Measurements from ENCODE around the gene TRAK1. TPM values are rescaled to one million over a fixed set of nuclear protein-coding genes. Genes with fewer than 3 reads are reported as not detected.

Gene TRAK1
- total RNA-seq, 4 donors from 2014 or later, result 25.9 to 41.6 (median 29.6) TPM

DNA sequence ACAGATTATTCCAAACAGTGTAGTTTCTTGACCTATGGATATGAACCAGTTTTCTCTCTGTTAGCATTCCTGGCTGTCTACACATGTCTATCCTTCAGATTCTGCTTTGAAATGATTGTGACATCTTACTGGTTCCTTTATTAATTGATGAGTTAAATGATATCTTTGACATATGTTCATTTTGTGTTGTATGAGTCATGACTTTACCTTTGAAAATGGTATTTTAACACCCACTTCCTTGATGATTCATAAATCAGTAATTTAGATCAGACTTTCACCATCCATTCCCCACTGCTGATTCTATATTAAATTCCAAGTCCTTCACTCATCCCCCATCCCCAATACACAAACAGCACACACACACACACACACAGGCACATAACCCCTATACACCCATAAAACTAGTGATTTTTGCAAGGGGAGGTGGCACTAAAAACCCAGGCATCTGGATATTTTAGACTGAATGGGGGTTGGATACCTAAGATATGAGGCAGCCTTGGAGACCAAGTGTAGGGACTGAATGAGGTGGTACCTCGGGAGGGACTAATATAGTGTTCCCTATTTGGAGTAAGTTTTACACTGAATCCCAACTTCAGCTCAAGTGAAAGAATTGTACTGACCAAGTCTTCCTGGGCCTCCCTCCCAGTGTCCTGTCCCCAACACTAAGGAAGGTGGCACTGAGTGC is 165.1 kb downstream of the TRAK1 start:
- TF ChIP-seq CTCF (IDR thresholded peaks at IDR 0.05; ENCODE audit: low read depth), result no peak

GRCh38 chr3:42257007-42257406 is 165.8 kb downstream of the TRAK1 start:
- no peak for TF ChIP-seq CTCF (IDR thresholded peaks at IDR 0.05; ENCODE audit: low read depth)

DNA sequence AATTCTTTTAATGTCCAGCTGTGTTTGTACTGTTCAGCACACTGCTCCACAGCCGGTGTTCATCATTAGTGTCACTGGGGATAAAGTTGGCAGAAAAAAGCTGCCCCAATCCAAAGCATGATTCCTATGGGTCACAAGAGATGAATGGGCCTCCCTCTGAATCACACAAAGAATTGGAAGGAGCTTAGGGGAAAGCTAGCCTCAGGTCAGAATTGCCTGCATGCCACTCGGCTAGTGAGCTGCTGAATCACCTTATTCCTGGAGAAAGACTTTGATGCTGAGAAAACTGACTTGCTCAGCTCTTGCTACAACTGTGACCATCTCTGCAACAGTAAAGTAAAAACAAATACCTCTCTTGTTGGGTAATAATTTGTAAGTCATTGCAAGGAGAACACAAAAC is 171.4 kb downstream of the TRAK1 start:
- TF ChIP-seq CTCF (IDR thresholded peaks at IDR 0.05; ENCODE audit: low read depth), result no peak

DNA sequence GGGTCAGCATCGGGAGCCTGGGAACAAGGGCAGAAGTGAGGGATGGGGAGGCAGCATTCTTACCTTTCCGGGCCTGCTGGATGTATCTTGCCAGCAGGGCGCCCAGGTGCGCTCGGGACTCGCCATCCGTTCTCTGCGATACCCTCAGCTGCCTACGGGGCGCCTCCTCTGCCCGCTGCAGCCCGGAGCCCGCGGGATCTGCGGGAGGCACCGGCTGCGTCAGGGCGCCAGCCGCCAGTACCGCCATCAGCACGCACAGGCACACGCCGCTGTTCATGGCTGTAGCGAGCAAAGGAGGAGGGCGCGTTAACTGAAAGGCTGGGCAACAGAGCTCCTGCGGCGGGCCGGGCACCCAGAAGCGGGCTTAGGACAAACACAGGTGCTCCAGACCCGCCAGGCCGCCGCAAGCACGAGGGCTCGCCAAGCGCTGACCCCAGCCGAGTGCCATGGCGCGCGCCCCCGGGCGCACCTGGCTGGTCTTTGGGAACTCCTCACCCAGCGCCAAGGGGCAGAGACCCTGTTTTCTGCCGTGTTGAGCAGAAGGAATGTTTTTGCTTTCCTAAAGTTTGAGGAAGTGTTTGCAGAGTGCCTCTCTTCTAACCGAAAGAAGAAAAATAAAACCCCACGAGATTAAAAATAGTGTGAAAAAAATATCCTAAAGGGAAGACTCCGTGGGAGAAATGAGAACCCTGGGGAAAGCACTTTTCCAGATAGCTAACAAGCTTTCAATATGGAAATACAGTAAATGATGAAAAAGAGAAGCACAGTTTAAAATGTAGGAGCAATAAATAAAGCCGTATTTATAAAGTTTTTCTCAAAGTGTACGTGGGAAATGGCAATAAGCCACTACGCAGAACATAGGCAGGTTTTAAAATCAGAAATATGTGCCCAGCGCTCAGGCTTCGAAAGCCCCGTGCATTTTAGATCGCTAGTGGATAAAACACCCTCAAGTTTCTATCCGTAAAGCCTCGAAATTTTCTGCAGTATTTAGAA is 172.5 kb downstream of the TRAK1 start:
- no peak for TF ChIP-seq CTCF (IDR thresholded peaks at IDR 0.05; ENCODE audit: low read depth)

DNA sequence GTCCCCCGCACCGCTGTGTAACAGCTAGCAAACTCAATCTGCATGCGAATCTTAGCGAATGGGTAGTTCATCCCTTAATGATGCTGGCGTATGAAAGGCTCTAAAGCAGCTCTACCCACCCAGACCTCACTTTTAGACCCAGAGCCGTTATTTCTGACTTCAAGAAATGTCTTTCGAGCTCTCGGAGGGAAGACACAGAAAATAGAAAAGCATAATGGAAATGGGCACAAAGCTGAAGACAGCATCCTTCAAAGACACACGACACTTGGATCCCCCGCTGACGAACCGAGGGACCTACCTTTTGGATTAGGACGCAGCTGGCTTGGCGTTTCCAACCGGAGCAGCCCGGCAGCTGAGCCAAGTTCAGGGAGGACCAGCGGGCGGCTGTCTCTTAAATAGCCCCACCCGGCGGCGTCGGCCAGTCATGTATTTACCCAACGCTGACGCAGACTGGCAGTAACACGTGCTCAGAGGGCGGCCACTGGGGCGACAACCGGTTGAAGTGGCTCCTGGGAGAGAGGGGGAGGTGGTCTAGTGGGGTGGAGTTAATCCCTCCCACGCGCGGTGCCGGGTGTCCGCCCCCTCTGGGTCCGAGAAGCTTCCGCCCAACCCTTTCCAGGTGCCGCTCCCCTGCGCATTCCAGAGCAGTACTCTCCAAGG is 173.4 kb downstream of the TRAK1 start:
- no peak for TF ChIP-seq CTCF (IDR thresholded peaks at IDR 0.05; ENCODE audit: low read depth)

DNA sequence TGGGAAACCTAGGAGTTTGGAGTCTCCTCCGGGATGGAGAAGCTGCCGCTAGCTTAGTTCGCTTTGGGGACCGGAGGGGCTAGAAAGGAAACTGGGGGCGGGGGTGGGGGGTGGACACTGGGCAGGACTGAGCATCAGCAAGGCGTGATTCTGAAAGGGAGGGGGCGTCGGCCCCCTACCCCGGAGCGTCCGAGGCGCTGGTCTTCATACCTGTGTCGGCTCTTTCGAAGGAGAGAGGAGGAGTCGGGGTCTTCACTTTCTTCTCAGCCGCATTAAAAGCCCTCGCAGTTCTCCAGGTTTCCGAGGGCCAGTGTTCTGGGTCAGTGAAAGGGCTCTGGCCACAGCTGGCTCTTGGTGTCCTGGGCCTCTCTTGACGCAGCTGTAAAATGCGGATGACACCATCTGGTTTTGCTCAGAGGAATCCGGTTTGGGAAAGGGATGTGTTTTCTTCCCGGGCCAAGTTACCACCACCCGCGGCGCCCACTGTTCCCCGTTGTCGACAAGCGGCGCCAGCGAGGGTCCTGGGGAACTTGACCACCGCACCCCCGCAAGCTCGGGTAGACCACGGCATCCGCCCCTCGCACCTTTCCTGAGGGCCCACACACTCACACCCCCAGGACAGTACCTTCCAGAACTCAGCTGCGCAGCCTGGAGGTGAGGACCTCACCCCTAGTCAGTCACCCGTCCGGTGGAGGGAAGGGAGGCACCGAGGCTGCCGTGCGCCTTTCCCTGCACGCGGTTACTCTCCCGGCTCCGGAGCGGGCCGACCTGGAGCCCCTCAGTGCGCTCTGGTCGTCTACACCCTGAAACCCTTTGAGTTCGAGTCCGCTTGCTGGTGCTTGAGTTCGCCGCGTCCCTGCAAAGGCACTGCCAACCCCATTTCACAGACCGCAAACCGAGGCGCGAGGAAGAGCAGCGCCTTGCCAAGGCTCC is 174.2 kb downstream of the TRAK1 start:
- no peak for TF ChIP-seq CTCF (IDR thresholded peaks at IDR 0.05; ENCODE audit: low read depth)
